ENCODE data around the gene ALDH7A1. TPM values are rescaled to one million over a fixed set of nuclear protein-coding genes. Genes with fewer than 3 reads are reported as not detected.

ALDH7A1 gene
- polyA plus RNA-seq (2012; ENCODE audit: insufficient read length, low read depth), result 42.3 TPM

DNA sequence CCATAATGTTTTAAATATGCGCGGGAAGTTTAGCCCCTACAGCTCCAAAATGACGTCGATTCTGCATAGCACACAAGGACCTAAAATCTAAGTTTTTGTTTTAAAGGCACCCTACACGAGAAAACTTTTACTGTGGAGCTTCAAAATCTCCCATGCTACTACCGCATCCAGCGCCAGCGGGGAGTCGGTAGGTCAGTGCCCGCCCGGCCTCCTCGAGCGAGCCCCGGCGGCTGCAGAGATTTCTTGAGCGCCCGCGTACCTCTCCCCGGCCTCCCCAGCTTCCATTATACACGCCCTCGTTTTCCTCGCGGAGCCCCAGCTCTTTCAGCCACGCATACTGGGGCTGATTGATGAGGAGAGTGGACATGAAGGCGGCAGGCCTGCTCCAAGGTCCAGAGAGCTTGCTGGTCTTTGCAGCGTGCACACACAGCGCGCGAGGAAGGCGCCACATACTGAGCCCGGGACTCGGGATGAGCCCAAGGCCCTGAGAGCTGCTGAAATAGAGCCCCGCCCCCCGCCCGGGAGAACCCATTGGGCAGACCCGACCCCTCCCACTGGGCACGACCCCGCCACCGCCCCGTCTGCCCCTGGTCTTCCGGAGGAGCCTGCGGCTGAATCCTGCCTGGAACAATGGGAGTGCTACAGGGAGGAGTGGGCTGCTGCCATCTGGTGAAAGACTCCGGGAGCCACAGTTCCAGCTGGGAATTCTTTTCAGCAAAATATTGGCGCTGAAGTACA, at the start of gene ALDH7A1:
Gene ALDH7A1, minus strand, starts transcription at position 472 of the 738 bp plus-strand sequence. Its CDS starts 21 bp downstream, at position 451.
- peak; percentile 32 for TF ChIP-seq FOXP2 (optimal IDR thresholded peaks at IDR 0.05; ENCODE audit: borderline replicate concordance, extremely low read depth, extremely low read length, insufficient read depth)
- peak; percentile 99 for TF ChIP-seq POLR2AphosphoS5 (IDR thresholded peaks at IDR 0.05; ENCODE audit: low read depth, low read length)
- peak; percentile 97 for TF ChIP-seq TAF1 (IDR thresholded peaks at IDR 0.05; ENCODE audit: borderline replicate concordance, insufficient read depth, low read length)
- no peak for TF ChIP-seq SIN3A (IDR thresholded peaks at IDR 0.05; ENCODE audit: borderline replicate concordance, insufficient read depth, low read length)
- TF ChIP-seq, protein P1, sequence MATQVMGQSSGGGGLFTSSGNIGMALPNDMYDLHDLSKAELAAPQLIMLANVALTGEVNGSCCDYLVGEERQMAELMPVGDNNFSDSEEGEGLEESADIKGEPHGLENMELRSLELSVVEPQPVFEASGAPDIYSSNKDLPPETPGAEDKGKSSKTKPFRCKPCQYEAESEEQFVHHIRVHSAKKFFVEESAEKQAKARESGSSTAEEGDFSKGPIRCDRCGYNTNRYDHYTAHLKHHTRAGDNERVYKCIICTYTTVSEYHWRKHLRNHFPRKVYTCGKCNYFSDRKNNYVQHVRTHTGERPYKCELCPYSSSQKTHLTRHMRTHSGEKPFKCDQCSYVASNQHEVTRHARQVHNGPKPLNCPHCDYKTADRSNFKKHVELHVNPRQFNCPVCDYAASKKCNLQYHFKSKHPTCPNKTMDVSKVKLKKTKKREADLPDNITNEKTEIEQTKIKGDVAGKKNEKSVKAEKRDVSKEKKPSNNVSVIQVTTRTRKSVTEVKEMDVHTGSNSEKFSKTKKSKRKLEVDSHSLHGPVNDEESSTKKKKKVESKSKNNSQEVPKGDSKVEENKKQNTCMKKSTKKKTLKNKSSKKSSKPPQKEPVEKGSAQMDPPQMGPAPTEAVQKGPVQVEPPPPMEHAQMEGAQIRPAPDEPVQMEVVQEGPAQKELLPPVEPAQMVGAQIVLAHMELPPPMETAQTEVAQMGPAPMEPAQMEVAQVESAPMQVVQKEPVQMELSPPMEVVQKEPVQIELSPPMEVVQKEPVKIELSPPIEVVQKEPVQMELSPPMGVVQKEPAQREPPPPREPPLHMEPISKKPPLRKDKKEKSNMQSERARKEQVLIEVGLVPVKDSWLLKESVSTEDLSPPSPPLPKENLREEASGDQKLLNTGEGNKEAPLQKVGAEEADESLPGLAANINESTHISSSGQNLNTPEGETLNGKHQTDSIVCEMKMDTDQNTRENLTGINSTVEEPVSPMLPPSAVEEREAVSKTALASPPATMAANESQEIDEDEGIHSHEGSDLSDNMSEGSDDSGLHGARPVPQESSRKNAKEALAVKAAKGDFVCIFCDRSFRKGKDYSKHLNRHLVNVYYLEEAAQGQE (IDR thresholded peaks at IDR 0.05; ENCODE audit: insufficient read depth in 1 of 2, low read depth in 2 of 2, low read length in 2 of 2), result 0 out of 4 replicates have a peak, but pooled peaks have one; percentile 42 to 47

- TF ChIP-seq FOXP2 (optimal IDR thresholded peaks at IDR 0.05; ENCODE audit: borderline replicate concordance, extremely low read depth, extremely low read length, insufficient read depth) (no peak), SIN3A (IDR thresholded peaks at IDR 0.05; ENCODE audit: borderline replicate concordance, insufficient read depth, low read length) (no peak), TAF1 (IDR thresholded peaks at IDR 0.05; ENCODE audit: borderline replicate concordance, insufficient read depth, low read length) (no peak), POLR2AphosphoS5 (IDR thresholded peaks at IDR 0.05; ENCODE audit: low read depth, low read length) (no peak)
- TF ChIP-seq, protein P1 (IDR thresholded peaks at IDR 0.05; ENCODE audit: insufficient read depth in 1 of 2, low read depth in 2 of 2, low read length in 2 of 2), result no peak
Observed at GRCh38 chr5:126641387-126641786, 46.4 kb upstream of the ALDH7A1 start.

DNA sequence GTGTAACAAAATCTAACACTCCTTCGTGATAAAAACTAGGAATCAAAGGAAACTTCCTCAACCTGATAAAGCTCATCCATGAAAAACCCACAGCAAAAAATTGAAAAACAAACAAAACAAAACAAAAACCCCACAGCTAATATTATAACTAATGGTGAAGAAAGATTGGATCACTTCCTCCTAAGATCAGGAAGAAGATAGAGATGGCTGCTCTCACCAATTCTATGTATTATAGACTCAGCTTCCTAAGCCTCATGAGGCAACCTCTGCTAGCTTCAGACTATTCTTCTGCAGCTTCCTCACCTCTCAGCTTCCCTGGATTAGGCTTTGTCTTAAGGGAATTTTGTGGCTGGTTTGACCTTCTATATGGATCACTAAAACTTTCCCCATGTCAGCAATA, 45.8 kb upstream of the ALDH7A1 start:
- TF ChIP-seq, protein P1 (IDR thresholded peaks at IDR 0.05; ENCODE audit: insufficient read depth in 1 of 2, low read depth in 2 of 2, low read length in 2 of 2), result no peak
- TF ChIP-seq SIN3A (IDR thresholded peaks at IDR 0.05; ENCODE audit: borderline replicate concordance, insufficient read depth, low read length) (no peak), FOXP2 (optimal IDR thresholded peaks at IDR 0.05; ENCODE audit: borderline replicate concordance, extremely low read depth, extremely low read length, insufficient read depth) (no peak), POLR2AphosphoS5 (IDR thresholded peaks at IDR 0.05; ENCODE audit: low read depth, low read length) (no peak), TAF1 (IDR thresholded peaks at IDR 0.05; ENCODE audit: borderline replicate concordance, insufficient read depth, low read length) (no peak)

DNA sequence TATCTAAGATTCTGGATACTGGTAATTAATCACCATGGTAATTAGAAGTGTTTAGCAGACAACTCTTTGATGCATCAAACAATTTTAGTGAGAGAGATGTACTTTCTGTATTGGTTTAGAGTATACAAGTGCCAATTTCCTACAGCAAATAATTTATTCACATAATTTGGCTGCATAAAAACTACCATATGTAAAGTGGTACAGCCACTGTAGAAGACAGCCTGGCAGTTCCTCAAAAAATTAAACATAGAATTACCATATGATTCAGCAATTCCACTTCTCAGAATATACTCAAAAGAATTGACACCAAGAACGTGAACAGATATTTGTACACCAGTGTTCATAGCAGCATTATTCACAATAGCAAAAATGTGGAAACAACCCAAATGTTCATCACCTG, 41.9 kb upstream of the ALDH7A1 start:
- TF ChIP-seq FOXP2 (optimal IDR thresholded peaks at IDR 0.05; ENCODE audit: borderline replicate concordance, extremely low read depth, extremely low read length, insufficient read depth), result no peak
- TF ChIP-seq, protein P1 (IDR thresholded peaks at IDR 0.05; ENCODE audit: insufficient read depth in 1 of 2, low read depth in 2 of 2, low read length in 2 of 2), result no peak
- no peak for TF ChIP-seq POLR2AphosphoS5 (IDR thresholded peaks at IDR 0.05; ENCODE audit: low read depth, low read length)
- TF ChIP-seq TAF1 (IDR thresholded peaks at IDR 0.05; ENCODE audit: borderline replicate concordance, insufficient read depth, low read length), result no peak
- TF ChIP-seq SIN3A (IDR thresholded peaks at IDR 0.05; ENCODE audit: borderline replicate concordance, insufficient read depth, low read length), result no peak

All from PFSK-1 (cell line).